SU-DHL-6 (cell line): ENCODE measurements around the gene NLGN1.

ENCODE experiments used
- H2AFZ ChIP-seq: fragments of 200-600 bp; sonication (generic); 2 replicates; pipeline ENCODE4 v1.6.1; 2014; ENCODE audit warnings: low read depth, mild to moderate bottlenecking, moderate library complexity, mixed read lengths, antibody characterized with exemption, low read length; ENCODE audit not compliant: severe bottlenecking
- H3F3A ChIP-seq: fragments of 200-600 bp; shearing (Covaris generic); 2 replicates; pipeline ENCODE4 v1.6.0; 2016; ENCODE audit warnings: antibody characterized with exemption, mild to moderate bottlenecking; ENCODE audit not compliant: insufficient read depth
- H3K27ac ChIP-seq: fragments of 200-600 bp; sonication (generic); 2 replicates; pipeline ENCODE4 v1.5.1; 2016; ENCODE audit warnings: low read depth, mild to moderate bottlenecking, low read length, moderate library complexity, mixed read lengths
- H3K27me3 ChIP-seq: fragments of 200-600 bp; sonication (generic), shearing (Covaris generic); 2 replicates; pipeline ENCODE4 v1.6.0; 2014; ENCODE audit warnings: mild to moderate bottlenecking, low read length
- H3K36me3 ChIP-seq: fragments of 200-600 bp; sonication (generic); 2 replicates; pipeline ENCODE4 v1.6.1; 2014; ENCODE audit warnings: mild to moderate bottlenecking, low read length, mixed read lengths
- H3K4me2 ChIP-seq: fragments of 300-600, 200-600 bp; shearing (Covaris generic), sonication (generic); 2 replicates; pipeline ENCODE4 v1.6.0; 2014; ENCODE audit warnings: low read length, low read depth, mild to moderate bottlenecking; ENCODE audit not compliant: poor library complexity, severe bottlenecking
- H3K4me3 ChIP-seq: fragments of 200-600 bp; sonication (generic); 2 replicates; pipeline ENCODE4 v1.5.1; 2014; ENCODE audit warnings: antibody characterized with exemption, low read length, mild to moderate bottlenecking, mixed read lengths; ENCODE audit not compliant: insufficient read depth, poor library complexity, severe bottlenecking
- H3K79me2 ChIP-seq: fragments of 200-600 bp; sonication (generic); 2 replicates; pipeline ENCODE4 v1.6.1; 2014; ENCODE audit warnings: mild to moderate bottlenecking, low read length, moderate library complexity; ENCODE audit not compliant: insufficient read depth
- H3K9ac ChIP-seq: fragments of 200-600 bp; sonication (generic); 2 replicates; pipeline ENCODE4 v1.7.0; 2014; ENCODE audit warnings: mild to moderate bottlenecking, low read length
- H3K9me2 ChIP-seq: fragments of 200-600 bp; sonication (generic); replicated peaks from 2 replicates; pipeline ENCODE4 v1.6.1; 2014; ENCODE audit warnings: low read length; ENCODE audit not compliant: insufficient read depth
- H3K9me3 ChIP-seq: fragments of 200-600 bp; sonication (generic); 2 replicates; pipeline ENCODE4 v1.6.1; 2014; ENCODE audit warnings: low read length, mixed read lengths; ENCODE audit not compliant: insufficient read depth
- H4K20me1 ChIP-seq: fragments of 200-600 bp; sonication (generic); 2 replicates; pipeline ENCODE4 v1.6.1; 2014; ENCODE audit warnings: low read depth, mild to moderate bottlenecking, antibody characterized with exemption, low read length, moderate library complexity, mixed read lengths
- EZH2phosphoT487 ChIP-seq: fragments of 200-600 bp; sonication (generic), shearing (Covaris generic); conservative IDR thresholded peaks from 2 replicates; pipeline ENCODE4 v1.6.1; 2018; ENCODE audit warnings: mild to moderate bottlenecking, antibody characterized with exemption, low read length, moderate library complexity, mixed read lengths
- TF ChIP-seq, protein P1 (sequence below): fragments of 200-600 bp; sonication (generic); IDR thresholded peaks from one replicate; pipeline ENCODE4 v1.5.1; 2017; ENCODE audit warnings: antibody characterized with exemption, mild to moderate bottlenecking, low read length, moderate library complexity; ENCODE audit not compliant: insufficient read depth, poor library complexity, severe bottlenecking

Gene NLGN1

DNA sequence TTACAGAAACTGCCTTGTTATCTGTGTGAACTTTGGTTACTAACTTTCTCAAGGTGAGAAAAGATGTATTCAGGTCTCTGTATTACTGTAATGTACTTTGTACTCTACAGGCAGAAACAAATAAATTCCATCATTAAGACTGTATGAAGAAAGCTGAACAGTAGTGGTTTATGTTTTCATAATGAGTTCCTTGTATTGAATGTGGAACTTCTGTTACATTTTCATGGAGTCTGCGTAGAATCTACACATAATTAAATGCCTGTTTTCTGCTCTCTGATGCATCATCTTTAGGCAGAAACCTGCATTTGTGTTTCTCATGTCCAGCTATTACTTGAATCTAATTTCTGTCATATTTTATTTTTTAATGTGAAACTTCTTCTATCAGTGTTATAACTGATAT, 302.8 kb downstream of the NLGN1 start:
- Histone ChIP-seq H3F3A (no peaks in the 10 kb centered on the region), H3K79me2 (no peaks in the 10 kb centered on the region), H3K9me2 (no peaks in the 10 kb centered on the region), H3K4me3 (no peak overlapping the region), H3K27me3 (no peaks in the 10 kb centered on the region), H3K4me2 (no peak overlapping the region), H3K9me3 (no peaks in the 10 kb centered on the region), H3K9ac (no peak overlapping the region), H2AFZ (no peak overlapping the region), H3K27ac (no peak overlapping the region), H4K20me1 (no peaks in the 10 kb centered on the region), H3K36me3 (no peaks in the 10 kb centered on the region)
- TF ChIP-seq, protein P1, sequence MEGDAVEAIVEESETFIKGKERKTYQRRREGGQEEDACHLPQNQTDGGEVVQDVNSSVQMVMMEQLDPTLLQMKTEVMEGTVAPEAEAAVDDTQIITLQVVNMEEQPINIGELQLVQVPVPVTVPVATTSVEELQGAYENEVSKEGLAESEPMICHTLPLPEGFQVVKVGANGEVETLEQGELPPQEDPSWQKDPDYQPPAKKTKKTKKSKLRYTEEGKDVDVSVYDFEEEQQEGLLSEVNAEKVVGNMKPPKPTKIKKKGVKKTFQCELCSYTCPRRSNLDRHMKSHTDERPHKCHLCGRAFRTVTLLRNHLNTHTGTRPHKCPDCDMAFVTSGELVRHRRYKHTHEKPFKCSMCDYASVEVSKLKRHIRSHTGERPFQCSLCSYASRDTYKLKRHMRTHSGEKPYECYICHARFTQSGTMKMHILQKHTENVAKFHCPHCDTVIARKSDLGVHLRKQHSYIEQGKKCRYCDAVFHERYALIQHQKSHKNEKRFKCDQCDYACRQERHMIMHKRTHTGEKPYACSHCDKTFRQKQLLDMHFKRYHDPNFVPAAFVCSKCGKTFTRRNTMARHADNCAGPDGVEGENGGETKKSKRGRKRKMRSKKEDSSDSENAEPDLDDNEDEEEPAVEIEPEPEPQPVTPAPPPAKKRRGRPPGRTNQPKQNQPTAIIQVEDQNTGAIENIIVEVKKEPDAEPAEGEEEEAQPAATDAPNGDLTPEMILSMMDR: no peak
- TF ChIP-seq EZH2phosphoT487: no peak

DNA sequence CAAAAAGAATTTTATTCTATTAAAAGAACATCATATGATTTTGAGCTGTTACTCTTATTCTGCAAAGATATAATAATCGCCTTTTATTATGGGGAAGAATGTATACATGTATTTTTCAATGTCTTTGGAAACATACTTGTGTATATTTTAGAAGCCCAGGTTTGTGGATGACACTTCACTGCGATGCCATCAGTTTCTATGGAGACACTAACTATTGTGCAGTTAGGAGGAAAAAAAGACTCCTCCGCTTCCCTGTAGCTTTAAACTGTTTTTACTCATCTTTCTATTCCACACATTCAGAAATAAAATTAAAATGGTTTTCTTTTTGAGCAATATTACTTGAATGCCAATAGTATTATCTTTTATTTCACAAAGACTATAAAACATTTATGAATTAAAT, 305.0 kb downstream of the NLGN1 start:
- H3K79me2 ChIP-seq: no peaks in the 10 kb centered on the region
- no peaks in the 10 kb centered on the region for H3K27me3 ChIP-seq
- TF ChIP-seq, protein P1: no peak
- TF ChIP-seq EZH2phosphoT487: no peak
- no peak overlapping the region for H3K9ac ChIP-seq
- no peak overlapping the region for H3K4me3 ChIP-seq
- H2AFZ ChIP-seq: no peak overlapping the region
- no peaks in the 10 kb centered on the region for H3F3A ChIP-seq
- no peaks in the 10 kb centered on the region for H3K9me3 ChIP-seq
- H3K36me3 ChIP-seq: no peaks in the 10 kb centered on the region
- no peaks in the 10 kb centered on the region for H3K9me2 ChIP-seq
- no peak overlapping the region for H3K27ac ChIP-seq
- no peak overlapping the region for H3K4me2 ChIP-seq
- H4K20me1 ChIP-seq: no peaks in the 10 kb centered on the region

DNA sequence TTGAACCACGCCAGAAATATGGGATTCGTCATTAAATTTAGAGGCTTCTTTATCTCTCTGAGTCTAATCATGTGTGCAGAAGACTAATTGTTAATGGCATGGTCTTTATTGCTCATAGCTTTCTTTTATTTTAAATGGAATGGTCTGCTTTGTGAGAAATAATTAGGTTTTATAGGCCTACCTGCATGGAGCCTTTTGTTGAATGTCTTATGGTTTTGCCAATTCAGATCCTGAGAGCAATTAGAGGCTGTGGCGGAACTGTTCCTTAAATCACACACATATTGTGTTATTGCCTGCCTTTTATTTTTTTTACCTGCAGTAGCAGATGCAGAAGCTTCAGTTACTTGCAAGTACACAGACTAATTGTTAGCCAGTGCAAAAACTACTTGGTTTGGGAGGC, 306.2 kb downstream of the NLGN1 start:
- Histone ChIP-seq H3K4me3 (no peak overlapping the region), H3K27me3 (no peaks in the 10 kb centered on the region), H3F3A (no peaks in the 10 kb centered on the region), H3K27ac (no peak overlapping the region), H3K9me2 (no peaks in the 10 kb centered on the region), H2AFZ (no peak overlapping the region), H3K9me3 (no peaks in the 10 kb centered on the region), H3K36me3 (no peaks in the 10 kb centered on the region), H3K9ac (no peak overlapping the region), H3K4me2 (no peak overlapping the region), H4K20me1 (no peaks in the 10 kb centered on the region), H3K79me2 (no peaks in the 10 kb centered on the region)
- no peak for TF ChIP-seq EZH2phosphoT487
- TF ChIP-seq, protein P1: no peak
